ENCODE data around the gene RPS6KC1.

GRCh38 chr1:213138892-213139291 is 87.9 kb downstream of the RPS6KC1 start:
- TF ChIP-seq EZH2 (IDR thresholded peaks at IDR 0.05) (no peak), POLR2AphosphoS5 (IDR thresholded peaks at IDR 0.05; ENCODE audit: borderline replicate concordance, low read depth, low read length) (no peak), FOXP2 (optimal IDR thresholded peaks at IDR 0.05; ENCODE audit: control extremely low read depth, extremely low read length, insufficient read depth) (no peak)

Data from SK-N-MC (cell line).